HG02623 (cell line): ENCODE results near the gene SLC17A9.

Experiments used
- ATAC-seq: cut with Tn5 transposase; IDR thresholded peaks from one replicate; pipeline ENCODE4 v1.9.1; 2021; ENCODE audit warnings: moderate library complexity; ENCODE audit not compliant: unreplicated experiment

Gene SLC17A9

DNA sequence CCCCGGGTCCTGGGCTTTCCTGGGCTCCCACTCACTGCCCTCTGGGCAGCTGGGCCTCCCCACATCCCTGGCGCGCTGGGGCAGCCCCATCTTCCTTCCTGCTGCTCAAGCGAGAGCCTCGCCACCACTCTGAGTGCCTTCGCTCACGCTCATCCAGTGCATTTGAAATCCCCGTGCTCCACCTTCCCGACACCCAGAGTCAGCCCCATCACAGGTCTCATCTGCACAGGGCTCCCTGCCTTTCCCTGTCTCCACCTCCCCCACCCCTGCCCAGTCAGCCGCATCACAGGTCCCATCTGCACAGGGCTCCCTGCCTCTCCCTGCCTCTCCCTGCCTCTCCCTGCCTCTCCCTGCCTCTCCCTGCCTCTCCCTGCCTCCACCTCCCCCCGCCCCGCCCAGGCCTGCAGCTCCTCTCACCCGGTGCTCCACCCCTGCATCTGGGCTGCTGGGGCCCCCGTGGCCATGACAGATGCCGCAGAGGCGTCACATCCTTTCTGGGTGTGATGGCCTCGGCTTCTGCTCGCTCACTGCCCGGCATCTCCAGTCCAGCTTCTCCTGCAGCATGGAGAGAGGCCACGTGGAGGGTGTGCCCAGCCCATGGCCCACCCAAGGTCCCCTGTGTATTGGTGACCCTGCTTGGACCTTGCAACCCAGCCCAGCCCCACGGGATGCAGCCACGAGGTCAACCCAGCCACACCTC is 63.3 kb downstream of the SLC17A9 start:
- no peak for ATAC-seq

DNA sequence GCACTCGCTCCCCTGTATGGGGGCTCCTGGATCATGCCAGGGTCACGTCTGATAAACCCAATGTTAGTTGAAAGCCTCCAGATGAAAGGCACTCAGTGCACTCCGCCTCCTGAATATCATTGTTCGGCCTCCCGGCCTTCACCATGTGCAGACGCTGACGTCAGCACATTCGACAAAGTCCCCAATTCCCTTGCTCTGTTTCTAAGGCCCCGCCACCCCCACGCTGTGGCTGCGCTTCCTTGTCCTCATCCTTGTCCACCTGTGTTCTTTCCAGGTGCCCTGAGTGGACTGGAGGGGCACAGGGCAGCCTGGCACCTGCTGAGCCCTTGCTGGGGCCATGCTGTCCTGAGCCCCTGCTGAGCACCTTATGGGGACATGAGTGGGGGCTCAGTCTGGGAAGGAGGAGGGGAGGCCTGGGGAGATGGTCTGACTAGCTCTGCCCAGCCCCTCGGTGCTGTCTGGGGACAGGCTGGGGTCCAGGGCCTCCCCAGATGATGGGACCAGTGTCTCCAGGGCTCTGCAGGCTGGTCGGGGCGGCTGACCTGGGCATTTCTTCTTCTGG is 64.1 kb downstream of the SLC17A9 start:
- no peak for ATAC-seq

DNA sequence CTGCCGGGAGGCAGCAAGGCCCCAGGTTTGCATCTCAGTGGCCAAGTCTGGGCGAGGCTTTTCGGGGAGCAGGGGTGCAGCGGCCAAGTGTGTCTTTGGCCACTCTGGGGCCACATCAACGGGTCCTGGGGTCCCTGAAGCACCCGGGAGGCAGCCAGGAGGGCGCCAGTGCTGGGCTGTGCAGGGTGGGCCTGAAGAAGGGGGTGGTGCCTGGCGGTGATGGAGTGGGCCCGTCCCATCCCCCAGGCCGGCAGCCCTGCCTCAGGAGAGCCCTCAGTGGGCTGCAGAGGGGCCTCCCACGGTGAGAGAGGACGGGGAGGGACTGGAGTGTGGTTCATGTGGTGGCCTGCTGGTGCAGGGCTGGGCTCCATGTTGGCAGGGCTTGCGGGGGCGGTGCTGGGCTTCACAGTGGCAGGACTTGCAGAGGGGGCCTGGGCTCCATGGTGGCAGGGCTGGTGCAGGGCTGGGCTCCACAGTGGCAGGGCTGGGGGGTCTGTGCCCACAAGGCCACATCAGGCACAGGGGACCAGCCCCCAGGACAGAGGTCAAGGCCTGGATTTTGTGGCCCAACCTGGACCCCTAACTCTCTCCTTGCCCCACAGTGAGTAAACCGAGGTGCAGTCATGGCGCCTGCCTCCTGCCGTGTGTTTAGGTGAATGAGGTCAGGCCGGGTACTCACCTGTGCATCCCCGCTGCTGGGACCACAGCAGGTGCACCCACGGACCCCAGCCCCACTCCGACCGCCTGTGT is 64.7 kb downstream of the SLC17A9 start:
- no peak for ATAC-seq

DNA sequence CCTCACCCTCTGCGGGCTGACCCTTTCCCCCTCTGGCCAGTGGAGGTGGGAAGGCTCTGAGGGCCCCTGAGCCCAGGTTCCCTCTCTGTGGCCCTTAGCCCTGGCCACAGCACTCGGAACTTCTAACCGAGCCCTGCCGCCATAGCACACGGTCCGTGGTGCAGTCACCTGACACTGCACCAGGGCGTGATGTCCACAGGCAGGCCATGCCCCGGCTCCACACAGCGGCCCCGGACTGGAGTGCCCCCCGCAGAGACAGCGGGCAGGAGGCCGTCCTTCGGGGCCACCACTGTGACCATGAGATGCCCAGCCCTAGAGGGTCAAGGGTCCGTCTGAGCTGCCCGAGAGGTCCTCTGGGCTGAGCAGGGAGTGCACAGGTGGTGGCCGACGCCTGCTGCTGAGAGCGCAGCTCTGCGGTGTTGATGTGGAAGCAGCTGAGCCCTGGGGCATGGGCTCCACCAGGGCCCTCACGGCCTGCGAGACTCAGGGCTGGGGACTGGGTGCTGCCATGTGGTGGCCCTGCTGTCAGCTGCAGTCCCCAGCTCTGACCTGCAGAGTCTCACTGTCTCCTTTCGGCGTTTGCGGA is 65.4 kb downstream of the SLC17A9 start:
- no peak for ATAC-seq
